ENCODE results near the gene HPCAL1.

HPCAL1 gene

GRCh38 chr2:10425699-10426098 is 123.0 kb downstream of the HPCAL1 start:
- DNase-seq (ENCODE audit: low read depth in 2 of 2) = no peak

GRCh38 chr2:10426726-10427617 is 124.3 kb downstream of the HPCAL1 start:
- DNase-seq (ENCODE audit: low read depth in 2 of 2) = no peak

DNA sequence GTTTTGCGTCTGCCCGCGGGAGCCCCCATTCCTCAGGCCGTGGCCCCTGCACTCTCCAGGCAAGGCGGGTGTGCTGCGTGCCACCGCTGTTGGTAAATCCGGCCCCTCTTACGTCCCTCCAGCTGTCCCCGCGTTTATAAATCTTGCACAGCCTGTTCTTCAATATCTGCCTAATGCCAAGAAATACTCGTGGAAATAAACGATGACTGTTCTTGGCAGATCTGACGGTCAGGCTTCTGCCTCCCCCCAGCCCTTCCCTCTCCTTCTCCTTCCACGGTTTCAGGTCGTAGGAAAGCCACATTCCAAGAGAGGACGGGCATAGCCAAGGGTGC is 124.9 kb downstream of the HPCAL1 start:
- DNase-seq (ENCODE audit: low read depth in 2 of 2) = no peak

DNA sequence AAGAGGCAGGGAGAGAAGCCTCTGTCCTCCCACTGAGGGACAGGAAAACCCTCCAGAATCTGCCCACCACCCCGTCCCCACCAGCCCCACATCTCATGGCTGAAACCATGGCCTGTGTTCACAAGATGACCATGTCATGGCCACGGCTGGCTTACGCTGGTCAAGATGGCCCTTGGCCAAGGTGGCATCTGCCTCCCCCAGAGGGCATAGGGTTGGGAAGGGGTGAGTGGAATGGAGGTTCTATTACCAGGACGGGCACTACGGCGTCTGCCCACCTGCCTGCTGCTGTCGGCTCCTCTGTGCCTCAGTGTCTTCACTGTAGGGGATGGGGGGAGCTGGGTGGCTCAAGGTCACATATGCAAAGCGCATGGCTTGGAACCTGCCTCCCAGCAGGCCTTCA is 125.7 kb downstream of the HPCAL1 start:
- DNase-seq (ENCODE audit: low read depth in 2 of 2) = no peak

- no peak for DNase-seq (ENCODE audit: low read depth in 2 of 2)
Measured at GRCh38 chr2:10428924-10429323, 126.2 kb downstream of the HPCAL1 start.

- DNase-seq (ENCODE audit: low read depth in 2 of 2) = no peak
Measured at GRCh38 chr2:10430886-10431622, 128.3 kb downstream of the HPCAL1 start.

GRCh38 chr2:10431797-10432196 is 129.1 kb downstream of the HPCAL1 start:
- DNase-seq (ENCODE audit: low read depth in 2 of 2) = no peak

- no peak for DNase-seq (ENCODE audit: low read depth in 2 of 2)
Measured at GRCh38 chr2:10432311-10433181, 129.8 kb downstream of the HPCAL1 start.

- DNase-seq (ENCODE audit: low read depth in 2 of 2) = no peak
Measured at GRCh38 chr2:10433264-10433946, 130.7 kb downstream of the HPCAL1 start.

GRCh38 chr2:10433947-10434885 is 131.5 kb downstream of the HPCAL1 start:
- no peak for DNase-seq (ENCODE audit: low read depth in 2 of 2)

- peak; percentile 58 to 77 for DNase-seq (ENCODE audit: low read depth in 2 of 2)
Measured at GRCh38 chr2:10434886-10435819, 132.4 kb downstream of the HPCAL1 start.

DNA sequence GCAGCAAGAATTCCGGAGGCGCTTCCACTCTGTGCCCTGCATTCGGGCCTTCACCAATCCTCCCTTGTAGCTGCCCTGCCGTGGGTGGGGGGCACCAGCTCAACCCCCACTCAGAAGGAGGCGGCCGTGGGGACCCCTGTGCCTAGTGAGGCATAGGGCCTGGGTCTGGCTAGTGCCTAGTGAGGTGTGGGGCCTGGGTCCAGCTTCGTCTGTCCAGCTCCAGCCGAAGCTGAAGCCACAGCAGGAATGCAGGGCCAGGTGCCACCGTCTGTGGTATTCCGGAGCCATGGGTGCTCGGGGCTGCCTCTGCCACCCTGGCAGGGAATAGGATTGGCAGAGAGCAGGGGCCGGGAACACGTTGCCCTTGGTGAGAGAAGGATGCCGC is 133.1 kb downstream of the HPCAL1 start:
- no peak for DNase-seq (ENCODE audit: low read depth in 2 of 2)

DNA sequence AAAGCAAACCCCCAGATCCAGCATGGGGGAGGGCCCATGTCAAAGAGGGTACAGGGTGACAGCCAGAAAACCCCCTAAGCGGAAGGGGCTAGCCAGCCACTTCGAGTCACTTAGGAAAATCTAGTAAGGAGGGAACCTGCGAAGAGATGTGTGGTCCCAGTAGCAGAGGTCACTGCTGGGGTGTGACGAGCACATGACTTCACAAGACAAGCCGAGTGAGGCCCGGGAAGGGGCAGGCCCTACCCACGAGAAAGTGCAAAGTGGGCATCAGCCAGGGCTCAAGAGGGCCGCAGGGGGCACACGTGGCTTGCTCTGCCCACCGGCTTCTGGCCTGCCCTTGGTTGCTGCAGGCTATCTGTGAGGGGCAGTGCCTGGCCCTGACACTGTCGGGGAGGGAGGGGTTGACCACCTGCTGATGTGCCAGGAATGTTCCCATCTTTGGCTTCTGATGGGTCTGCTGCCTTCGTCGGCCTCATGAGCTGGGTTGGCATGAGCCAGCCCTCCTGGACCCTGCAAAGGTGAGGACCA is 133.9 kb downstream of the HPCAL1 start:
- DNase-seq (ENCODE audit: low read depth in 2 of 2) = no peak

GRCh38 chr2:10437806-10438205 is 135.1 kb downstream of the HPCAL1 start:
- DNase-seq (ENCODE audit: low read depth in 2 of 2) = no peak

DNA sequence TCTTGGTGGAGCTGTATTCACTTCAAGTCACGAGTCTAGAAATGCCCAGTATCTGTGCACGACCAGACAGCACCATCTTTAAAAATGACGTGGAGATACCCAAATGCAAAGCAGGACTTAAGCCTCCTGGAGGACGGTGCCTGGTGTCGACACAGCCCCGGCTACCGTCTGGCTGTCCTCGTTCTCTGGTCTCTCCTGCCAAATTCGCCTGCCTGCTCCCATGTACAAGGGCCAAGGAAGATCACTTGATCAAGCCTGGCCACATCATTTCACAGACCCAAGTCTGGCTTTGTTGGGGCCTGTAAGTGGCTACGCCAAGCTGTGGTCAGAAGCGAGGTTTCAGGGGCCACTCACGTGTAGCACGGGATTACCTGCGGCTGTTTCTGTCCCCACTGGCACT is 136.0 kb downstream of the HPCAL1 start:
- DNase-seq (ENCODE audit: low read depth in 2 of 2) = no peak

DNA sequence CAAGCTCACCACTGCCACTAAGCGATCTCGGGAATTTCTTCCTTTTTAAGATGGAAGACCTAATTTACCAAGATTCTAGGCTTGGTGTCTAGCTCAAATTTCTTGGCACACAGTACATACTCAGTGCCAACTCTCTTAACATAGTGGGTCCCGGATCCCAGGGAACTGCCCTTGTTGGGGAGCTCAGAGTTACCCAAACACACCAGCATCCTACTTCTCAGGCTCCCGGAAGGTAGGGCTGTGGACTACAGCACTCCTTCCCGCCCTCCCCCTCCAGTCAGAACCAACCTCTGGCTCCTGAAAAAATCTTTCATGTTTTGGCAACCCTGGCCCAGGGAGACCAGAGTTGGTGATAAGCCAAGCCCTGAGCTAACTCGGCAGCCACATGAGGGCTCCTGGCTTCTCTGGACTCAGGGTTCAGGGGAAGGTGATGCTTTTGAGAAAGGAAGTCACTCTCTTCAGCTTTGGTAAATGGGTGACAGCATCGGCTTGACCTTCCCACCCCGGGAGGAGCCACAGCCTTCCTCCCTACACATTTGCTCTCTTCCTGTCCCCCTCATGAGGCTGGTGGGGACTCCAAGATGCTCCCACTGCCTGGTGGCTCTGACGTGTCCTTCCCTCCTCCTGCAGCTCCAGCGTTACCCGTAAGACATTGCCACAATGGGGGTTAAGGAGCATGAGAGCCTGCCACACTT is 136.6 kb downstream of the HPCAL1 start:
- no peak for DNase-seq (ENCODE audit: low read depth in 2 of 2)

DNA sequence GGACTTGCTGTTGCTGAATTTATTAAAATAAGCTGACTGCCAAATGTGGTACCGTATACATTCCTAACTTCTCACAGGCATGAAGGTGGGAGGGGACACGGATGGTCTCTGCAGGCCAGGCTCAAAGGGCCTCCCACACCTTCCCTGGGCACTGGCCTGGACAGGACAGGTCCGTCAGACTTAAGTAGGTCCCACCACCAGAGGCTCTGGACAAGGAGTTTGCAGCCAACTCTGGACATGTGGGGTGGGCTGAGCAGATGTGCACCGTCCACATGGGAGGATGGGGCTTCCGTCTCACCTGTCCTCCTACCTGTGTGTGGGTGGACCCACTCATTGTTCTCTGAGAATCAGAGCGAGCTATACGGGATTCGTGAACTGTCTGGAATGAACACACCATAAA is 137.3 kb downstream of the HPCAL1 start:
- no peak for DNase-seq (ENCODE audit: low read depth in 2 of 2)

DNA sequence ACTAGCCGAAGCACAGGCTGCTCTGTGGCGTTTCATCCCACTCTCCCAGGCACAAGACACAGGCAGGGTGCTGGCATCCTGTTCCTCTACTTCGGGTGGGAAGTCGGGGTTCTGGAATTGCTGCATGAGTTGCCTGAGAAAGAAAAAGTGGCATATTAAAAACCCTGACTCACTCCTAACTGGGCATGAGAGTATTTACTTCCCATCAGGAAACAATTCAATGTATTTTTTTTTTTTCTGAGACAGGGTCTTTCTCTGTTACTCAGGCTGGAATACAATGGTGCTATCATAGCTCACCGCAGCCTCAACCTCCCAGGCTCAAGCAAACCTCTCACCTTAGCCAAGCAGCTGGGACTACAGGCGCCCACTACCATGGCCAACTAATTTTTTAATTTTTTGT is 138.0 kb downstream of the HPCAL1 start:
- DNase-seq (ENCODE audit: low read depth in 2 of 2) = no peak

- DNase-seq (ENCODE audit: low read depth in 2 of 2) = no peak
Measured at GRCh38 chr2:10441948-10442347, 139.2 kb downstream of the HPCAL1 start.
